Activated T-helper 1 cell treated with anti-CD3 and anti-CD28 coated beads, Interleukin-2, amount 50 U/mL, for 16 hours (primary cell): Measurements from ENCODE around the gene RAD50.
"Not testable (repeated sequence)": the region's sequence is repeated elsewhere in the genome, so short reads cannot be mapped to it uniquely, and the experiment has no call there.

Source experiments
- DNase-seq, 2 donors: peaks; one replicate each; pipeline ENCODE4 v3.0.0-alpha.2; 2020; ENCODE audit warnings: low read depth in 1 of 2, low spot score in 1 of 2

The RAD50 gene

GRCh38 chr5:132556763-132557477 lies at the start of gene RAD50:
RAD50 (plus strand) TSS chr5:132556977; CDS start chr5:132557325, 348 bp downstream.
- DNase-seq = peak; percentile 86 to 88

- no peak for DNase-seq
Observed at GRCh38 chr5:132510076-132510475, 46.7 kb upstream of the RAD50 start.

GRCh38 chr5:132513618-132514336 lies 43.0 kb upstream of the RAD50 start:
- DNase-seq = not testable (repeated sequence)

- not testable (repeated sequence) for DNase-seq
Observed at GRCh38 chr5:132522067-132522466, 34.7 kb upstream of the RAD50 start.

GRCh38 chr5:132524877-132525276 lies 31.9 kb upstream of the RAD50 start:
- DNase-seq = not testable (repeated sequence)

- DNase-seq = no peak
Observed at GRCh38 chr5:132525299-132525724, 31.5 kb upstream of the RAD50 start.

GRCh38 chr5:132526290-132526973 lies 30.3 kb upstream of the RAD50 start:
- no peak for DNase-seq

GRCh38 chr5:132526974-132527564 lies 29.7 kb upstream of the RAD50 start:
- DNase-seq = no peak

- DNase-seq = no peak
Observed at GRCh38 chr5:132528021-132528420, 28.8 kb upstream of the RAD50 start.

GRCh38 chr5:132528866-132529634 lies 27.7 kb upstream of the RAD50 start:
- DNase-seq = no peak

GRCh38 chr5:132530946-132531345 lies 25.8 kb upstream of the RAD50 start:
- no peak for DNase-seq

- no peak for DNase-seq
Observed at GRCh38 chr5:132539716-132540115, 17.1 kb upstream of the RAD50 start.

GRCh38 chr5:132540149-132540548 lies 16.6 kb upstream of the RAD50 start:
- no peak for DNase-seq

- DNase-seq = no peak
Observed at GRCh38 chr5:132540764-132541163, 16.0 kb upstream of the RAD50 start.

- DNase-seq = no peak
Observed at GRCh38 chr5:132543472-132544201, 13.1 kb upstream of the RAD50 start, which contains the start of gene IL5. IL5 (minus strand) TSS chr5:132543522; CDS start chr5:132543478, 44 bp downstream.

GRCh38 chr5:132546108-132546507 lies 10.7 kb upstream of the RAD50 start:
- no peak for DNase-seq

- no peak for DNase-seq
Observed at GRCh38 chr5:132547269-132547668, 9.5 kb upstream of the RAD50 start.

- not testable (repeated sequence) for DNase-seq
Observed at GRCh38 chr5:132548834-132549233, 7.9 kb upstream of the RAD50 start.

GRCh38 chr5:132549576-132549975 lies 7.2 kb upstream of the RAD50 start:
- no peak for DNase-seq

- no peak for DNase-seq
Observed at GRCh38 chr5:132556153-132556762, 519 bp upstream of the RAD50 start.
